MM.1S (cell line): ENCODE data around the gene MAP3K19.

Experiments used
- EZH2 ChIP-seq: fragments of 300-600 bp; sonication (generic); optimal IDR thresholded peaks from 2 replicates; pipeline ENCODE3; 2017; ENCODE audit warnings: low read depth, mild to moderate bottlenecking, antibody characterized with exemption, low read length, mixed read lengths
- EZH2phosphoT487 ChIP-seq: fragments of 300-600 bp; sonication (generic); IDR thresholded peaks from 2 replicates; pipeline ENCODE4 v1.6.1; 2018; ENCODE audit warnings: antibody characterized with exemption, low read length

DNA sequence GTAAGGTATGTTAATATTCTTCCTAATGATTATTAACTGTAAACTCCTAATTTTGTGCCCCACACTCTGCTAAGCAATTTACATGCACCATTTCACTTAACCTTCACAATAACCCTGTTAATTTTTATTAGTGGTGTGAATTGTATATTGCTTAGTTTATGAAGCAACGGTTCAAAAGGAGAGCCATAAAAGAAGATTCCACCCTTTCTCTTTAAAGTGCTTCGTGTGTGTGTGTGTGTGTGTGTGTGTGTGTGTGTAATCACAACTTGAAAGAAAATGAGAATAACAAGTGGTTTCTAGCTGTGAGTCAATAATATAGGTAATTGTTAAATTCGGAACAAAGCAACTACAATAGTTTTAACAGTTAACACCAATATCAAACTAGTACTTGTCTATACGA lies 68.0 kb downstream of the MAP3K19 start:
- TF ChIP-seq EZH2, result no peak
- TF ChIP-seq EZH2phosphoT487, result no peak
